ENCODE data around the gene BANF2.
A peak's percentile ranks its signal among the peaks of the same experiment; 100 is the strongest.

BANF2 gene

DNA sequence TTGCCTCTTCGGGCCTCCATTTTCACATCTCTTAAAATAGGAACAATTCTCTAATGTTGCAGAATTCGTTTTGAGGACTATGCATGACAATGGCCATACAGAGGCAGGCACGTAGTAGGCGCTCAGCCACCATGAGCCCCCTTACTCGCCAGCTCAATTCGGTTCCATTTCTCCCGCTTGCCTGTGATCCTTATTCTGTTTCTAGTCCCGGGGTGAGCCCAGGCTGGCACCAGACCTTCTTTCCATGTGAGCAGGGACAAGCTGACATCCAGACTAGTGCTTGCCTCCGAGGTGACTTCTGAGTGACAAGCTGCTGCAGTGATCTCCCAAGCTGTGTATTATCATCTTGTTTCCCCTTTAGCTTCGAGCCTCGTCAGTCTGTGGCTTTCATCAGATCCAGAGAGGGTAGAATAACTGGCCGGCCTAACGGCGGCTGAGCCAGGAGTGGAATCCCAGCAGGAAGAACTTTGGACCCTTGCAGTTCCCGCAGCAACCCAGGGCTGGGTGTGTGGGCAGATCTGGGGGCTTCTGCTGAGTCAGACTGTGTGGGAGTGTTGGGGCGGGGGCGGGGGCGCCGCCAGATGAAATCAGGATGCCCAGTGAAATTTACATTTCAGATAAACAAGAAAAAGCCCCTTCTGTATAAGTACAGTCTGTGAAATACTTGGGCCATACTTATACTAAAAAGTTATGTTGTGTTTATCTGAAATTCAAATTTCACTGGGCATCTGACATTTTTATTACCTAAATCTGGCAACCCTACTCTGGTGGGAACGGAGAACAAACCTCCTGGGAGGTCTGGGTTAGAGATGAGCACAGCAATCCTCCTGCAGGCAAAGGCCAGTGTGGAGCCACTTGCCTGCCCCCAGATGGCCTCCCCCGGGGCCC is 10.9 kb downstream of the BANF2 start:
- no peak for DNase-seq

DNA sequence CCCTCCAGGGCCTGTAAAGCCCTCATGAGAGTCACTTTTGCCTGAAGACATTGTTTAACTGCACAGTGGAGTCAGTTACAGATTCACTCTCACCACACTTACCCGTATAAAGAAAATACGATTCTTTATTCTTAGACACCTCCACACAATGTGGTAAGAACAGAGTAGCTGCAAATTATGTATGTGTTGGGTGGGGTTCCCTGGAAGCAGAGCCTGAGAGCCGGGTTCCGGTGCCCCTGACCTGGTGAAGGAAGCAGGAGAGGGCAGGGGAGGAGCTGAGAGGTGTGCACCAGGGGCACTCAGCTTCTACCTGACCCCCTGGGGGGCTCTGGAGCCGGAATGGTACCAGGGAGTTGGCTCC is 11.5 kb downstream of the BANF2 start:
- DNase-seq: no peak

DNA sequence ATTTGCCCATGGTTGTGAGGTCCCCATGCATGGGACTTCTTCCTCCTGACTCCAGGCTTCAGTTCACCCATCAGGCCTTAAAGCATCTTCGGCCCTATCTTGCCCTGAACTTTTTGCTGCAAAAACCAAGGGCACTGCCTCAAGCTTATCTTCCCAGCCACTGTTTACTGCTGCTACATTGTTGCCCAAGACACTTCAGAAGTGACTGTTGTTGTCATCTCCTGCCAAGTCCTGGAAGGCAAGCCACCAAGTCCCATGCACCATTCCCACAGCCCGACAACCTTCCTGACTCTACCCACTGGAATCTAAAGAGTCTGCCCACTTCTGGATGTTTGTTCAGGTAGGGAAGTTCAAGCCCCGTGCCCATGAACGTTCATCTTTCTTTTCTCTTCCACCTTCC is 12.4 kb downstream of the BANF2 start:
- no peak for DNase-seq

DNA sequence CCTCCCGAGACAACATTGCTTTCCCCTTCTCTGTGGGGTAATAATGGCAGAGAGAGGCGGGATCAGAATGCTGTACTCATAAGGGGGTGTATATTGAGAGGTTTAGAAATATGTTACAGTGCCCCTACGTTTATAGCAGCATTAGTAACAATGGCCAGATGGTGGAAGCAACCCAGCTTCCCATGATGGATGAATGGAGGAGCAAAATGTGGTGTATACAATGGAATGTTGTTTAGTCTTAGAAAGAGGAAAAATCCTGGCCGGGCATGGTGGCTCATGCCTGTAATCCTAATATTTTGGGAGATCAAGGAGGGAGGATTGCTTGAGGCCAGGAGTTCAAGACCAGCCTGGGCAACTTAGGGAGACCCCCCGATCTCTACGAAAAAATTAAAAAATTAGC is 12.9 kb downstream of the BANF2 start:
- no peak for DNase-seq

GRCh38 chr20:17714597-17714996 is 14.8 kb downstream of the BANF2 start:
- DNase-seq: no peak

- DNase-seq: no peak
Measured at GRCh38 chr20:17715075-17715474, 15.3 kb downstream of the BANF2 start.

DNA sequence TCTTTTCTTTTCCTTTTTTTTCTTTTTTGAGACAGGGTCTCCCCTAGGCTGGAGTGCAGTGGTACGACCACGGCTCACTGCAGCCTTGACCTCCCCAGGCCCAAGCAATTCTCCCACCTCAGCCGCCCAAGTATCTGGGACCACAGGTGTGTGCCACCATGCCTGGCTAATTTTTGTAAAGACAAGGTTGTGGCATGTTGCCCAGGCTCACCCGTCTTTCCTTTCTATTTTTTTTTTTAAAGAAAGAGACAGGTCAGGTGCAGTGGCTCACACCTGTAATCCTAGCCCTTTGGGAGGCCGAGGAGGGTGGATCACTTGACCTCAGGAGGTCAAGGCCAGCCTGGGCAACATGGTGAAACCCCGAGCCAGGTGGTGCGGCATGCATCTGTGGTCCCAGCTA is 16.6 kb downstream of the BANF2 start:
- DNase-seq: no peak

GRCh38 chr20:17720755-17721154 is 21.0 kb downstream of the BANF2 start:
- DNase-seq: no peak

DNA sequence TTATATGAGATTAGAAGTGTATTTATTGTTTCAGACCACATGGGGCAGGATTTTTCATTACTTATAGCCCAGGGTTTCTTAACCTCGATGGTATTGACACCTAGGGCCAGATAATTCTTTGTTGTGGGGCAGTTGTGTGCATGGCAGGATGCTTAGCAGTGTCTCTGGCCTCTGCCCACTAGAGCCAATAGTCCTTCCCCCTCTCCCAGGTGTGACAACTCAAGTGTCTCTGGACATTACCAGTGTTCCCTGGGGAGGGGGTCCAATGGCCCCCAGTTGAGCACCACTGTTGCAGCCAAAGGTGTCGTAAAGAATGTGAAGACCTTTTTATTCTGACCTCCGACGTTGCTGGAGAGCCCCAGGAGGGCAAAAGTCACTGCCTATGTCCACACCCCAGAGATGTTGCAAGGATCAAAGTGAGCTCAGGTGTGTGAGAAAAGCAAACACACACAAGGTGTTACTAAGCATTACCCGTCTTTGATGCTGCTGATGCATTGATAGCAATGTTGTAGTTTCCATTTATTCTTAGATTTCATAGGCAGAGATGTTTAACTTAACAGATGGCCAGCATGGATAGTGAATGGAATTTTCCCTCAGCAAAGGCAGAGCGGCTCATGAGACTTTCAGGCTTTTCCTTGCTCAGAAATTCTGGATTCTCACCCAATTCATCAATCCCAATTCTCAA is 22.2 kb downstream of the BANF2 start:
- peak in 1 of 4 experiments; percentile 23 for DNase-seq

GRCh38 chr20:17722493-17723300 is 22.9 kb downstream of the BANF2 start:
- no peak for DNase-seq

DNA sequence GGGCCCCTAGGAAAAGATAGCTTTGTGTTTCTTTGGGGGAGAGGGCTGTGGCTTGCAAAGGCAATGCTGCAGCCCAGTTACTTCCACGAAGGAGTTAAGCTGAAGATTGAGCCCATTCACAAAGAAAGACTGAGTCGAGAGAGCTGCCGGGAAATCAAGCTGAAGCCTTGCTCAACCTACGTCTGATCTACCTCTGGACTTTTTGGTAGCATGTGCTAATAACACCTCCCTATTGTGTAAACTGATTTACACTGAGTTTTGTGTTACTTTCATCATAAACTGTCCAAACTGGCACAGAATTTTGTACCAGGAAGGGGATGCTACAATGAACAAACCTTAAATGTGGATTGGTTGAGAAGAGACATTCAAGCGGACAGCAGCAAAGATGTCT is 23.5 kb downstream of the BANF2 start:
- no peak for DNase-seq

DNA sequence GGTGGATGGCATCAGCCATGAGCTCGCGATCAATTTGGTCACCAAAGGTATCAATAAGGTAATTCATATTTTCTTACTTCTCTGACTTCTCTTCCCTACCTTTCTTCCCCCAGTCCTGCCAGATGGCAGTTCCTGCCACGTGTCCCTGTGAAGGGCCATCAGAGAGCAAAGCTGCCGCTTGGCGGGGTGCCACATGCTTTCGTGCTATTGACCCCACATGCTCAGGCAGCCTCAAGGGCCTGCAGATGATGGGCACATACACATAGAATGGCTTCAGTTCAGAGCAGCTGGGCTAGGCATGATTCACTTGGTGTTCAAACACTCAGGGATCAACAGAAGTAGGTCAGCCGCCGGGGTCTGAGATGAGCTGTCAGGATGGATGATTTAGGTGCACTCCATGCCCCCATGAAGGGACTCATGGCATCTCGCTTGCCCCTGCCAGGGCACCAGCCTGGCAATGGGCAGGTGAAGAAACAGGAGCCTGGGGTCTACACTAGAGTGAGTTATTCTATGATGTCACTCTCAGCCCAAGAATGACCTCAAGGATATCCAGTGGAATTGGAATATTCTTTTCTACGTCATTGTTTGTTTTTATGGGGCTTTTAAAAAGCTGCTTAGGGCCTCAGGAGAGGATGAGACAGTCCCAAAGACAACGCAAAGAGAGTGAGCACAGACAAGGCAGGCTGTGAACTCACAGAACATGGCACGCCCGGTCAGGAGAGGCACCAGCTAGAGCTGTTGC is 25.5 kb downstream of the BANF2 start:
- no peak for DNase-seq

GRCh38 chr20:17726902-17727301 is 27.1 kb downstream of the BANF2 start:
- DNase-seq: no peak

DNA sequence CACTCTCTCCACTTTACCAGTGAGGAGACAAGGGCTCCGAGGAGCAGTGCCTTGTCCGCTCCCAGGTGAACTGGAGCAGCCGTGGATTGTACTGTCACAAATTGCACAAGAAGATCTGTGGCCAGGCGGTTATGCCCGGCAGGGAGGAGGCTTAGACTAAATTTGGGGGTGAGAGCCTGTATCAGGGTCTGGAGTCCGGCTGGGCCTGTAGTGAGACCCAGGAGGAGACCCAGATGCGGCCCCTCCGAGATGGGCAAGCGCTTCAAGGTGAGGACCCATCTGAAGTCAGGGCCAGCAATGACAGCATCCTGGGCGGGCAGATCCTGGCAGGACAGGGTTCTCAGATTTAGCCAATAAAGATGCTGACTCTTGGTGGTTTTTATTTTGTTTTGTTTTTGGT is 27.6 kb downstream of the BANF2 start:
- no peak for DNase-seq

- no peak for DNase-seq
Measured at GRCh38 chr20:17728074-17728473, 28.3 kb downstream of the BANF2 start.

GRCh38 chr20:17730071-17730470 is 30.3 kb downstream of the BANF2 start:
- DNase-seq: no peak

GRCh38 chr20:17731233-17731632 is 31.5 kb downstream of the BANF2 start:
- DNase-seq: no peak

DNA sequence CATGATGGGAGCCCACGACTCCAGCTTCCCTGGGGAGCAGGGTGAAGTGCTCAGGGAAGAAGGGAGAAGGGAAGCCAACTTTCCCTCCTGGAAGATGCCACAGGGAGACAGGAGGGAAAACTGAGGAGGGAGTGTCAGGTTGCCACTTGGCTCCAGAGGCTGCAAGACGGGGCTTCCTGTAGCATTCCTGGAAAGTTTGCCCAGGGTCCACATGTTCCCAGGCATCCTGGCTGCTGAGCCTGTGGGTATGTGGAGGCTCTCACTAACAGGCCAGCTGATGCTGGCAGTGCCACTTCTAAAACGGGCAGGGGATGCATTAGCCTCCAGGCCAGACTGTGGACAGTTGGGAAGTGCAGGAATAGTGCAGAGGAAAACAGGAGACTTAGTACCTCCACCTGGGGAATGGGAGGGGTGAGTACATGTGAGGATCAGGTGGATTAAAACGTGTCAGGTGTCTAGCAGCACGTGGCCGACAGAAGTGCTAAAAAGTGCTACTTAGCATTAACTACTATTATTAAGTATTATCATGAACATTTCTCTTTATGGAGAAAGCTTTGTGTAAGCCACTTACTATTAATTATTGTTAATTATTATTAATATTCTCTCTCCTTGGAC is 33.2 kb downstream of the BANF2 start:
- DNase-seq: no peak

- no peak for DNase-seq
Measured at GRCh38 chr20:17733767-17734304, 34.1 kb downstream of the BANF2 start.

GRCh38 chr20:17734374-17734773 is 34.6 kb downstream of the BANF2 start:
- no peak for DNase-seq

DNA sequence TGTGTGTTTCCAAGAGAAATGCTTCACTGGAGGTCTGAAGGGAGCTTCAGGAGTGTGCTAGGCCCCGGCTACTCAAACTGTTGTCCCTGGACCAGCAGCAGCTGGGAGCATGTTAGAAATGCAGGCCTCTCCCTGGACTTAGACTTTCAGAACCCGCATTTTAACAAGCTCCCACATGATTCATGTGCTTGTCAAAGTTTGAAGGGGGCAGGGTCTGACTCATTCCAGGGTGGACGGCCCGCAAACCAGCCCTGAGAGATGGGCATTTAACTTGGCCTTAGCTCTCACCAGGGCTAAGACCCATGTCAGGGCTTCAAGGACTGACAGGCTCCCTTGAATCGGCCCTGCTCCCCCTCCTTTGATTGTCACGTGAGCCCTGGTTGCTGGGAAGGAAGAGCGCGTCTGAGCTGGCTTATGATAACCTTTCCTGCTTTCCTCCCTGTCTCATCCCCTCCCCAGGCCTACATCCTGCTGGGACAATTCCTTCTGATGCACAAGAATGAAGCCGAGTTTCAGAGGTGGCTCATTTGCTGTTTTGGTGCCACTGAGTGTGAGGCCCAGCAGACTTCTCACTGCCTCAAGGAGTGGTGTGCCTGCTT is 35.5 kb downstream of the BANF2 start:
- DNase-seq: no peak
